Measurements from ENCODE around the gene FLT4. TPM values are rescaled to one million over a fixed set of nuclear protein-coding genes. Genes with fewer than 3 reads are reported as not detected.

The FLT4 gene
- total and polyA plus RNA-seq, 4 donors = 2.0 to 19.9 (median 7.6) TPM

GRCh38 chr5:180608572-180609310, 40.7 kb downstream of the FLT4 start:
- TF ChIP-seq GABPA (IDR thresholded peaks at IDR 0.05 in 1 of 2, conservative IDR thresholded peaks at IDR 0.05 in 1 of 2) = no peak
- TF ChIP-seq RAD21 (IDR thresholded peaks at IDR 0.05) = no peak
- TF ChIP-seq FOXA2 (IDR thresholded peaks at IDR 0.05) = no peak
- H3K4me1 ChIP-seq (ENCODE audit: control insufficient read depth in 4 of 4, insufficient read depth in 4 of 4, low read length in 3 of 4) = no peaks in the 10 kb centered on the region
- H3K27ac ChIP-seq (ENCODE audit: low read depth in 1 of 2, low read length in 2 of 2) = no peak overlapping the region
- no peak overlapping the region for H3K4me3 ChIP-seq (ENCODE audit: low read depth in 1 of 3, low read length in 3 of 3)
- no peaks in the 10 kb centered on the region for H3K27me3 ChIP-seq (ENCODE audit: control insufficient read depth in 4 of 4, insufficient read depth in 4 of 4, low read length in 3 of 4)
- no peak overlapping the region for H3K9ac ChIP-seq (ENCODE audit: low read depth in 1 of 2, low read length in 2 of 2)
- DNase-seq (ENCODE audit: low spot score) = no peak
- WGBS = 86% methylated on average over 26 of the region's 26 CpGs
- no peaks in the 10 kb centered on the region for H3K9me3 ChIP-seq (ENCODE audit: control insufficient read depth in 4 of 4, low read length in 3 of 4)
- no peaks in the 10 kb centered on the region for H3K36me3 ChIP-seq (ENCODE audit: control insufficient read depth in 4 of 4, insufficient read depth in 3 of 4, low read depth in 1 of 4, low read length in 3 of 4)

DNA sequence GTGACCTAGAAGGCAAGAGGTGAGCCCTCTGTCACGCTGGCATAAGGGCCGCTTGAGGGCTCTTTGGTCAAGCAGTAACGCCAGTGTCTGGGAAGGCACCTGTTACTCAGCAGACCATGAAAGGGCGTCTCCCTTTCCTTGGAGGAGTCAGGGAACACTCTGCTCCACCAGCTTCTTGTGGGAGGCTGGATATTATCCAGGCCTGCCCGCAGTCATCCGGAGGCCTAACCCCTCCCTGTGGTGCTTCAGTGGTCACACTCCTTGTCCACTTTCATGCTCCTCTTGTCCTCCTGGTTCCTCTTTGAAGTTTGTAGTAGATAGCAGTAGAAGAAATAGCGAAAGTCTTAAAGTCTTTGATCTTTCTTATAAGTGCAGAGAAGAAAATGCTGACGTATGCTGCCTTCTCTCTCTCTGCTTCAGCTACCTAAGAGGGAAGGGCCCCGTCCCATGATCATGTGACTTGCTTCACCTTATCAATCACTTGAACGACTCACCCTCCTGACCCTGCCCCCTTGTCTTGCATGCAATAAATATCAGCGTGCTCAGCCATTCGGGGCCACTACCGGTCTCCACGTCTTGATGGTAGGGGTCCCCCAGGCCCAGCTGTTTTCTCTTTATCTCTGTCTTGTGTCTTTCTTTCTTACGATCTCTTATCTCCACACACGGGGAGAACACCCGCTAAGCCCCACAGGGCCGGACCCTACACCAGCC, 41.4 kb downstream of the FLT4 start:
- no peak overlapping the region for H3K4me3 ChIP-seq (ENCODE audit: low read depth in 1 of 3, low read length in 3 of 3)
- no peak for DNase-seq (ENCODE audit: low spot score)
- no peaks in the 10 kb centered on the region for H3K36me3 ChIP-seq (ENCODE audit: control insufficient read depth in 4 of 4, insufficient read depth in 3 of 4, low read depth in 1 of 4, low read length in 3 of 4)
- H3K9ac ChIP-seq (ENCODE audit: low read depth in 1 of 2, low read length in 2 of 2) = no peak overlapping the region
- TF ChIP-seq RAD21 (IDR thresholded peaks at IDR 0.05) (no peak), FOXA2 (IDR thresholded peaks at IDR 0.05) (no peak), SP1 (IDR thresholded peaks at IDR 0.05) (no peak), GABPA (IDR thresholded peaks at IDR 0.05 in 1 of 2, conservative IDR thresholded peaks at IDR 0.05 in 1 of 2) (no peak), JUND (IDR thresholded peaks at IDR 0.05) (no peak), REST (IDR thresholded peaks at IDR 0.05) (no peak), HNF4G (IDR thresholded peaks at IDR 0.05) (no peak), EGR1 (IDR thresholded peaks at IDR 0.05; ENCODE audit: low read depth in 2 of 2) (no peak), TAF1 (conservative IDR thresholded peaks at IDR 0.05) (no peak)
- TF ChIP-seq, protein P1, sequence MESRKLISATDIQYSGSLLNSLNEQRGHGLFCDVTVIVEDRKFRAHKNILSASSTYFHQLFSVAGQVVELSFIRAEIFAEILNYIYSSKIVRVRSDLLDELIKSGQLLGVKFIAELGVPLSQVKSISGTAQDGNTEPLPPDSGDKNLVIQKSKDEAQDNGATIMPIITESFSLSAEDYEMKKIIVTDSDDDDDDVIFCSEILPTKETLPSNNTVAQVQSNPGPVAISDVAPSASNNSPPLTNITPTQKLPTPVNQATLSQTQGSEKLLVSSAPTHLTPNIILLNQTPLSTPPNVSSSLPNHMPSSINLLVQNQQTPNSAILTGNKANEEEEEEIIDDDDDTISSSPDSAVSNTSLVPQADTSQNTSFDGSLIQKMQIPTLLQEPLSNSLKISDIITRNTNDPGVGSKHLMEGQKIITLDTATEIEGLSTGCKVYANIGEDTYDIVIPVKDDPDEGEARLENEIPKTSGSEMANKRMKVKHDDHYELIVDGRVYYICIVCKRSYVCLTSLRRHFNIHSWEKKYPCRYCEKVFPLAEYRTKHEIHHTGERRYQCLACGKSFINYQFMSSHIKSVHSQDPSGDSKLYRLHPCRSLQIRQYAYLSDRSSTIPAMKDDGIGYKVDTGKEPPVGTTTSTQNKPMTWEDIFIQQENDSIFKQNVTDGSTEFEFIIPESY (IDR thresholded peaks at IDR 0.05) = no peak
- TF ChIP-seq, protein P2, sequence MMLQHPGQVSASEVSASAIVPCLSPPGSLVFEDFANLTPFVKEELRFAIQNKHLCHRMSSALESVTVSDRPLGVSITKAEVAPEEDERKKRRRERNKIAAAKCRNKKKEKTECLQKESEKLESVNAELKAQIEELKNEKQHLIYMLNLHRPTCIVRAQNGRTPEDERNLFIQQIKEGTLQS (IDR thresholded peaks at IDR 0.05) = no peak
- H3K9me3 ChIP-seq (ENCODE audit: control insufficient read depth in 4 of 4, low read length in 3 of 4) = no peaks in the 10 kb centered on the region
- H3K27ac ChIP-seq (ENCODE audit: low read depth in 1 of 2, low read length in 2 of 2) = no peak overlapping the region
- H3K27me3 ChIP-seq (ENCODE audit: control insufficient read depth in 4 of 4, insufficient read depth in 4 of 4, low read length in 3 of 4) = no peaks in the 10 kb centered on the region
- WGBS = 68% methylated on average over 18 of the region's 18 CpGs
- no peaks in the 10 kb centered on the region for H3K4me1 ChIP-seq (ENCODE audit: control insufficient read depth in 4 of 4, insufficient read depth in 4 of 4, low read length in 3 of 4)

Measured in liver (tissue), 9 donors.